Measurements from ENCODE around the gene SLIT3. TPM values are rescaled to one million over a fixed set of nuclear protein-coding genes. Genes with fewer than 3 reads are reported as not detected.

SLIT3 gene
- total and polyA plus RNA-seq, 2 donors (not counting 3 experiments of a cell fraction or from before 2014, with no cell fraction given) = 0.90 to 1.0 TPM

DNA sequence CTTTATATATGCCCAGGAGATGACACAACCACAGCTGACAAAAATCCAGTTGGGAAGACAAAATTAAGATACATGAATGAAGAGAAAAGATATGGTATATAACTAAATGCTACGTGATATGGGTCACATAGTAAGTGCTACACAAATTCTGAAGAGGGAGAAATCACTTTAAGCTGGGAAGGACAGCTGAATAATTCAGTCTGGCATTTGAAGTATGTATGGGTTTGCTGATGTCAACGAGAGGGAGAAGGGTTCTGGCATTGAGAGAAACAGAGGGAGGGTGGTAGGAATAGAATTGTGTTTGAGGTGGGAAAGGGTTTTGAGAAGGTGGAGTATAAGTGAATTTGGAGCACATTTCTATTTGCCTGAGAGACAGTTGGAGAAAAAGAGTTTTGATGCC is 6.7 kb upstream of the SLIT3 start:
- DNase-seq (ENCODE audit: low read depth, low spot score) (no peak), FAIRE-seq (no peak)
- Histone ChIP-seq H3K27me3 (ENCODE audit: control insufficient read depth in 2 of 2, insufficient read depth in 2 of 2, low read length in 2 of 2) (peaks cover 16 to 21% of the 10 kb centered on the region in 2 experiments), H3K4me1 (ENCODE audit: control insufficient read depth, extremely low read depth, insufficient read depth, low read length) (no peaks in the 10 kb centered on the region), H3K4me3 (replicated peaks in 1 of 3; ENCODE audit: insufficient read depth in 1 of 3, low read depth in 1 of 3, low read length in 3 of 3) (no peak overlapping the region), H3K9ac (replicated peaks; ENCODE audit: extremely low read depth, insufficient read depth, low read length) (no peak overlapping the region), H4K20me1 (replicated peaks; ENCODE audit: control insufficient read depth, extremely low read depth, insufficient read depth, low read length) (no peaks in the 10 kb centered on the region), H3K79me2 (ENCODE audit: control insufficient read depth, insufficient read depth, low read length) (no peaks in the 10 kb centered on the region), H3K27ac (ENCODE audit: insufficient read depth, low read depth, low read length) (no peak overlapping the region), H2AFZ (ENCODE audit: low read depth, low read length) (no peak overlapping the region), H3K4me2 (ENCODE audit: insufficient read depth, low read length) (no peak overlapping the region), H3K9me1 (replicated peaks; ENCODE audit: control insufficient read depth, extremely low read depth, insufficient read depth, low read length) (no peaks in the 10 kb centered on the region), H3K9me3 (replicated peaks; ENCODE audit: control insufficient read depth, insufficient read depth, low read length) (no peaks in the 10 kb centered on the region), H3K36me3 (ENCODE audit: control insufficient read depth in 2 of 2, extremely low read depth in 1 of 2, insufficient read depth in 2 of 2, low read length in 2 of 2) (no peaks in the 10 kb centered on the region)
- ChIA-PET POLR2A (no interaction called here), CTCF (interaction anchor here (1.5 kb wide), 1 partner anchor 15 kb away, joined by 4 read pairs; no protein-coding TSS in a partner anchor)
- BruUV-seq (replicated peaks) = no TSS peak
- TF ChIP-seq POLR2AphosphoS5 (IDR thresholded peaks at IDR 0.05; ENCODE audit: insufficient read depth, low read depth, low read length) (no peak), JUN (IDR thresholded peaks at IDR 0.05; ENCODE audit: borderline replicate concordance, insufficient read depth, insufficient read length, low read depth) (no peak), MYC (IDR thresholded peaks at IDR 0.05; ENCODE audit: low read depth, low read length) (no peak), CTCF (IDR thresholded peaks at IDR 0.05; ENCODE audit: extremely low read depth in 1 of 2, insufficient read depth in 1 of 2, low read depth in 1 of 2, low read length in 2 of 2) (no peak), EZH2 (IDR thresholded peaks at IDR 0.05; ENCODE audit: borderline replicate concordance, low read depth, low read length, severe bottlenecking) (no peak), FOS (IDR thresholded peaks at IDR 0.05; ENCODE audit: borderline replicate concordance, insufficient read depth, low read length) (no peak), GATA2 (IDR thresholded peaks at IDR 0.05; ENCODE audit: insufficient read depth, insufficient read length, low read depth, low read length) (no peak), POLR2A (IDR thresholded peaks at IDR 0.05; ENCODE audit: low read depth, low read length) (no peak)
- TF ChIP-seq, protein P1, sequence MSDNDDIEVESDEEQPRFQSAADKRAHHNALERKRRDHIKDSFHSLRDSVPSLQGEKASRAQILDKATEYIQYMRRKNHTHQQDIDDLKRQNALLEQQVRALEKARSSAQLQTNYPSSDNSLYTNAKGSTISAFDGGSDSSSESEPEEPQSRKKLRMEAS (IDR thresholded peaks at IDR 0.05; ENCODE audit: insufficient read depth, insufficient read length) = no peak
- dilution Hi-C loops (cut with MboI; ENCODE audit: extremely low pct_ligation_motif_present, low sequenced_read_pairs) = no loop called here
- intact Hi-C loops (cut with micrococcal nuclease) = no loop called here
